ENCODE data around the gene TMOD3. TPM values are rescaled to one million over a fixed set of nuclear protein-coding genes. Genes with fewer than 3 reads are reported as not detected.

TMOD3 gene
- total RNA-seq, 1 experiment from 2014 or later, result 54.4 TPM

- H3K9me3 Mint-ChIP-seq (ENCODE audit: unreplicated experiment), result no peaks in the 10 kb centered on the region
- ChIA-PET POLR2A (no interaction called here), CTCF (no interaction called here)
- H3K27me3 ChIP-seq (replicated peaks; ENCODE audit: control insufficient read depth, insufficient read depth, low read length), result no peaks in the 10 kb centered on the region
- no peak overlapping the region for H3K4me3 Mint-ChIP-seq (ENCODE audit: unreplicated experiment)
- peaks cover 79% of the 10 kb centered on the region for H3K36me3 Mint-ChIP-seq (ENCODE audit: insufficient read depth, unreplicated experiment)
- no peaks in the 10 kb centered on the region for H3K4me1 Mint-ChIP-seq (ENCODE audit: low read depth, unreplicated experiment)
- H3K36me3 ChIP-seq (ENCODE audit: control insufficient read depth, insufficient read depth, low read length), result peaks cover 2% of the 10 kb centered on the region
- no peaks in the 10 kb centered on the region for H3K9me3 ChIP-seq
- DNase-seq, result no peak
- no peak for TF ChIP-seq CTCF (IDR thresholded peaks at IDR 0.05; ENCODE audit: insufficient read depth in 1 of 2, low read depth in 1 of 2, low read length in 1 of 2, severe bottlenecking in 1 of 2, unreplicated experiment in 1 of 2)
- intact Hi-C loops (cut with micrococcal nuclease; ENCODE audit: unreplicated experiment), result no loop called here
- BruUV-seq (replicated peaks), result no TSS peak
- no peaks in the 10 kb centered on the region for H3K27me3 Mint-ChIP-seq (ENCODE audit: insufficient read depth, unreplicated experiment)
- no peaks in the 10 kb centered on the region for H3K4me1 ChIP-seq
- H3K27ac Mint-ChIP-seq (ENCODE audit: unreplicated experiment), result no peak overlapping the region
- H3K4me3 ChIP-seq (ENCODE audit: low read depth, low read length), result no peak overlapping the region
Measured at GRCh38 chr15:51947124-51947523, 117.7 kb downstream of the TMOD3 start.

GRCh38 chr15:51952805-51953204, 123.4 kb downstream of the TMOD3 start:
- H3K27ac Mint-ChIP-seq (ENCODE audit: unreplicated experiment), result no peak overlapping the region
- peaks cover 70% of the 10 kb centered on the region for H3K36me3 Mint-ChIP-seq (ENCODE audit: insufficient read depth, unreplicated experiment)
- TF ChIP-seq CTCF (IDR thresholded peaks at IDR 0.05; ENCODE audit: insufficient read depth in 1 of 2, low read depth in 1 of 2, low read length in 1 of 2, severe bottlenecking in 1 of 2, unreplicated experiment in 1 of 2), result no peak
- intact Hi-C loops (cut with micrococcal nuclease; ENCODE audit: unreplicated experiment), result no loop called here
- ChIA-PET CTCF (no interaction called here), POLR2A (no interaction called here)
- no peaks in the 10 kb centered on the region for H3K9me3 Mint-ChIP-seq (ENCODE audit: unreplicated experiment)
- no peak for DNase-seq
- Histone ChIP-seq H3K9me3 (no peaks in the 10 kb centered on the region), H3K4me3 (ENCODE audit: low read depth, low read length) (no peak overlapping the region), H3K27me3 (replicated peaks; ENCODE audit: control insufficient read depth, insufficient read depth, low read length) (no peaks in the 10 kb centered on the region), H3K4me1 (no peaks in the 10 kb centered on the region), H3K36me3 (ENCODE audit: control insufficient read depth, insufficient read depth, low read length) (peaks cover 2% of the 10 kb centered on the region)
- no peak overlapping the region for H3K4me3 Mint-ChIP-seq (ENCODE audit: unreplicated experiment)
- H3K4me1 Mint-ChIP-seq (ENCODE audit: low read depth, unreplicated experiment), result no peaks in the 10 kb centered on the region
- no TSS peak for BruUV-seq (replicated peaks)
- no peaks in the 10 kb centered on the region for H3K27me3 Mint-ChIP-seq (ENCODE audit: insufficient read depth, unreplicated experiment)

DNA sequence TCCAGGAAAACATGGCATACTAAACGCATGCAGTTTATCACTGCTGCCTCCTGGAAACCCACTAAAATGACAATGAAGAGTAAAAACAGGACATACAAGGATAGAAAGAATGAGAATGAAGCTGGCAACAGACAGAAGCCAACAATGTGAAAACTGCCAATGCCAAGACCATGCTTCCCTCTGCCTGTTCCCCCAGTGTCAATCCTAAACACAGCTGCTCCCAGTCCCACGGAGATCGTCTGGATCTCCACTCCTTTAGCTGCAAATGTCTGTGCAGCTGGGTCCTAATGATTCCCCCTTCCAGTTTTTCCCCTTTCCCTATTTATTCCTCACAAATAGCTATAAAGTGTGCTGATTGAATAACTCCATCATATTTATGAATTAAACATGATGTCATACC, 126.1 kb downstream of the TMOD3 start:
- Histone ChIP-seq H3K9me3 (no peaks in the 10 kb centered on the region), H3K4me3 (ENCODE audit: low read depth, low read length) (no peak overlapping the region), H3K4me1 (no peaks in the 10 kb centered on the region), H3K27me3 (replicated peaks; ENCODE audit: control insufficient read depth, insufficient read depth, low read length) (no peaks in the 10 kb centered on the region), H3K36me3 (ENCODE audit: control insufficient read depth, insufficient read depth, low read length) (peaks cover 2% of the 10 kb centered on the region)
- no peaks in the 10 kb centered on the region for H3K4me1 Mint-ChIP-seq (ENCODE audit: low read depth, unreplicated experiment)
- no peaks in the 10 kb centered on the region for H3K27me3 Mint-ChIP-seq (ENCODE audit: insufficient read depth, unreplicated experiment)
- H3K9me3 Mint-ChIP-seq (ENCODE audit: unreplicated experiment), result no peaks in the 10 kb centered on the region
- no peak for DNase-seq
- intact Hi-C loops (cut with micrococcal nuclease; ENCODE audit: unreplicated experiment), result no loop called here
- no peak overlapping the region for H3K27ac Mint-ChIP-seq (ENCODE audit: unreplicated experiment)
- H3K36me3 Mint-ChIP-seq (ENCODE audit: insufficient read depth, unreplicated experiment), result peaks cover 75% of the 10 kb centered on the region
- H3K4me3 Mint-ChIP-seq (ENCODE audit: unreplicated experiment), result no peak overlapping the region
- no TSS peak for BruUV-seq (replicated peaks)
- ChIA-PET POLR2A (interaction anchor here (0.6 kb wide), 1 partner anchor 224 kb away, joined by 4 read pairs; no protein-coding TSS in a partner anchor), CTCF (interaction anchor here (0.6 kb wide), 1 partner anchor 226 kb away, joined by 3 read pairs; no protein-coding TSS in a partner anchor)
- no peak for TF ChIP-seq CTCF (IDR thresholded peaks at IDR 0.05; ENCODE audit: insufficient read depth in 1 of 2, low read depth in 1 of 2, low read length in 1 of 2, severe bottlenecking in 1 of 2, unreplicated experiment in 1 of 2)

Other genes starting within 250 kb of the TMOD3 start
- gene DMXL2, start 206.9 kb upstream of the TMOD3 start, total RNA-seq (2022), result 7.5 TPM in 2 replicates
- gene SCG3, start 148.2 kb upstream of the TMOD3 start, total RNA-seq (2022), result not detected in 2 replicates
- gene LYSMD2, start 92.0 kb upstream of the TMOD3 start, total RNA-seq (2022), result 0.29 and 0.63 TPM in 2 replicates
- gene TMOD2, start 78.1 kb upstream of the TMOD3 start, total RNA-seq (2022), result 0.23 and 0.52 TPM in 2 replicates
- 30.7 and 32.2 TPM in 2 replicates for gene LEO1, start 142.1 kb downstream of the TMOD3 start, total RNA-seq (2022)
- 68.2 and 69.8 TPM in 2 replicates for gene MAPK6, start 189.6 kb downstream of the TMOD3 start, total RNA-seq (2022)

Measured in Caco-2 (cell line).